Thoracic aorta (tissue), 2 donors: ENCODE results near the gene STPG3. TPM values are rescaled to one million over a fixed set of nuclear protein-coding genes. Genes with fewer than 3 reads are reported as not detected.

Experiments
- ATAC-seq: fragments of 150-250 bp; one replicate; pipeline ENCODE4 v1.8.0; 2017; ENCODE audit warnings: low read depth; ENCODE audit not compliant: insufficient number of reproducible peaks, low FRiP score
- DNase-seq: peaks from one replicate; pipeline ENCODE4 v3.0.0-alpha.2; 2020; ENCODE audit warnings: low spot score
- H3K27ac ChIP-seq, 2 donors: fragments of 200-600 bp; sonication (generic); 1 replicate in 1 of 2; 2 replicates in 1 of 2; pipeline ENCODE4 v1.5.1; 2016; ENCODE audit warnings: mild to moderate bottlenecking in 2 of 2, moderate library complexity in 2 of 2
- H3K27me3 ChIP-seq: fragments of 200-600 bp; sonication (generic); replicated peaks from 2 replicates; pipeline ENCODE4 v1.6.0; 2016; ENCODE audit warnings: mild to moderate bottlenecking; ENCODE audit not compliant: insufficient read depth
- H3K36me3 ChIP-seq: fragments of 200-600 bp; sonication (generic); one replicate; pipeline ENCODE4 v1.5.1; 2016
- H3K4me1 ChIP-seq, 2 donors: fragments of 200-600 bp; sonication (generic); 1 replicate in 1 of 2; 2 replicates in 1 of 2; pipeline versions ENCODE4 v1.5.1 to v1.6.0; 2016; ENCODE audit warnings: low read depth in 2 of 2, mild to moderate bottlenecking in 1 of 2; ENCODE audit not compliant: control insufficient read depth in 1 of 2
- H3K4me3 ChIP-seq: fragments of 200-600 bp; sonication (generic); 2 replicates; pipeline ENCODE4 v1.5.1; 2016; ENCODE audit warnings: mild to moderate bottlenecking
- H3K9me3 ChIP-seq: fragments of 200-600 bp; sonication (generic); 2 replicates; pipeline ENCODE4 v1.5.1; 2016
- total RNA-seq, 2 donors: library from RNA; depleted of rRNA; stranded (reverse); fragments of >200 nt; gene quantifications; one replicate each; pipeline versions ENCODE4 v1.1.0 to v1.2.3, GENCODE V29; 2016
- TF ChIP-seq, protein P1 (sequence below): fragments of 200-600 bp; sonication (generic); IDR thresholded peaks from one replicate; pipeline ENCODE4 v1.5.1; 2019; ENCODE audit warnings: antibody characterized with exemption

Gene STPG3
- total RNA-seq: not detected

DNA sequence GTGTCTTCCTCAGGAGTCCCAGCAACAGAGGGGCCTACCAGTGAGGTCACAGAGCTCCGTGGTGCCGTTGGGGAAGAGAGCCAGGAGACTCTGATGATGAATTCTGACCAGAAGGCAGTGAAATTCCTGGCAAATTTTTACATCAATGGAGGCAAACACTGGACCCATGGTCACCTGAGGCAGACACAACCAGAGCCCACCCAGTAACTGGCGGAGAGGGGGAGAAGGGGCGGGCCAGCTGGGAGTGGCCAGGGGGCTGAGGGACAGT is at the start of gene STPG3:
STPG3 (plus strand) TSS at position 93 of the 268 bp plus-strand sequence; CDS start at position 94, 1 bp downstream.
- TF ChIP-seq, protein P1, sequence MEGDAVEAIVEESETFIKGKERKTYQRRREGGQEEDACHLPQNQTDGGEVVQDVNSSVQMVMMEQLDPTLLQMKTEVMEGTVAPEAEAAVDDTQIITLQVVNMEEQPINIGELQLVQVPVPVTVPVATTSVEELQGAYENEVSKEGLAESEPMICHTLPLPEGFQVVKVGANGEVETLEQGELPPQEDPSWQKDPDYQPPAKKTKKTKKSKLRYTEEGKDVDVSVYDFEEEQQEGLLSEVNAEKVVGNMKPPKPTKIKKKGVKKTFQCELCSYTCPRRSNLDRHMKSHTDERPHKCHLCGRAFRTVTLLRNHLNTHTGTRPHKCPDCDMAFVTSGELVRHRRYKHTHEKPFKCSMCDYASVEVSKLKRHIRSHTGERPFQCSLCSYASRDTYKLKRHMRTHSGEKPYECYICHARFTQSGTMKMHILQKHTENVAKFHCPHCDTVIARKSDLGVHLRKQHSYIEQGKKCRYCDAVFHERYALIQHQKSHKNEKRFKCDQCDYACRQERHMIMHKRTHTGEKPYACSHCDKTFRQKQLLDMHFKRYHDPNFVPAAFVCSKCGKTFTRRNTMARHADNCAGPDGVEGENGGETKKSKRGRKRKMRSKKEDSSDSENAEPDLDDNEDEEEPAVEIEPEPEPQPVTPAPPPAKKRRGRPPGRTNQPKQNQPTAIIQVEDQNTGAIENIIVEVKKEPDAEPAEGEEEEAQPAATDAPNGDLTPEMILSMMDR: no peak
- H3K9me3 ChIP-seq: no peaks in the 10 kb centered on the region
- no peaks in the 10 kb centered on the region for H3K36me3 ChIP-seq
- H3K4me3 ChIP-seq: no peak within 1 kb of the TSS
- no peaks in the 10 kb centered on the region for H3K27me3 ChIP-seq
- ATAC-seq (no peak), DNase-seq (no peak)
- no peak within 1 kb of the TSS for H3K27ac ChIP-seq
- H3K4me1 ChIP-seq: peaks cover 9 to 16% of the 10 kb centered on the region in 2 donors

DNA sequence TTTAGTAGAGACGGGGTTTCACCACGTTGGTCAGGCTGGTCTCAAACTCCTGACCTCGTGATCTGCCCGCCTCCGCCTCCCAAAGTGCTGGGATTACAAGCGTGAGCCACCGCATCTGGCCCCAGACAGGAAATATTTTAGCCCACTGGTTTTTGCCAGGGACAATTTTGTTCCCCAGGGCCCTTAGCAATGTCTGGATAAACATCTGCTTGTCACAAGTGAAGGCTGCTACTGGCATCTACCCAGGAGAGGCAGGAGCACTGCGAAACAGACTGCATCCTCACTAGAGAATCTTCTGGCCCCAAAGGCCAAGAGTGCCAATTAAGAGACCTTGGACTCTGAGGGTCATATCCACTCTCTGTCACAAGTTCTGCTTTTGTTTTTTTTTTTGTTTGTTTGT is 48.1 kb upstream of the STPG3 start:
- DNase-seq: no peak
- Histone ChIP-seq H3K9me3 (no peaks in the 10 kb centered on the region), H3K4me1 (peaks cover 40 to 71% of the 10 kb centered on the region in 2 donors), H3K27me3 (no peaks in the 10 kb centered on the region), H3K4me3 (no peak overlapping the region), H3K27ac (no peak overlapping the region), H3K36me3 (no peaks in the 10 kb centered on the region)
- ATAC-seq: no peak
- TF ChIP-seq, protein P1: no peak

DNA sequence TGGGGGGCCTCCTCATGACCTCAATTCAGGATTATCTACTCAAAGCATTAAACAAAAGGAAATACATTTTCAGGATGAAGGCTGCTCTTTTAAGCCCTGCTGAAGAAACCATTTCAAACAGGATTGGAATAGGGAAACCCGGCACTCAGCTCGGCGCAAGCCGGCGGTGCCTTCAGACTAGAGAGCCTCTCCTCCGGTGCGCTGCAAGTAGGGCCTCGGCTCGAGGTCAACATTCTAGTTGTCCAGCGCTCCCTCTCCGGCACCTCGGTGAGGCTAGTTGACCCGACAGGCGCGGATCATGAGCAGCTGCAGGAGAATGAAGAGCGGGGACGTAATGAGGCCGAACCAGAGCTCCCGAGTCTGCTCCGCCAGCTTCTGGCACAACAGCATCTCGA is 46.4 kb upstream of the STPG3 start:
- Histone ChIP-seq H3K36me3 (no peaks in the 10 kb centered on the region), H3K9me3 (no peaks in the 10 kb centered on the region), H3K4me3 (peak overlapping the region; percentile 99), H3K27me3 (no peaks in the 10 kb centered on the region), H3K27ac (peak overlapping the region; percentile 72 to 81), H3K4me1 (peaks cover 30 to 54% of the 10 kb centered on the region in 2 donors)
- DNase-seq (no peak), ATAC-seq (no peak)
- TF ChIP-seq, protein P1: no peak

DNA sequence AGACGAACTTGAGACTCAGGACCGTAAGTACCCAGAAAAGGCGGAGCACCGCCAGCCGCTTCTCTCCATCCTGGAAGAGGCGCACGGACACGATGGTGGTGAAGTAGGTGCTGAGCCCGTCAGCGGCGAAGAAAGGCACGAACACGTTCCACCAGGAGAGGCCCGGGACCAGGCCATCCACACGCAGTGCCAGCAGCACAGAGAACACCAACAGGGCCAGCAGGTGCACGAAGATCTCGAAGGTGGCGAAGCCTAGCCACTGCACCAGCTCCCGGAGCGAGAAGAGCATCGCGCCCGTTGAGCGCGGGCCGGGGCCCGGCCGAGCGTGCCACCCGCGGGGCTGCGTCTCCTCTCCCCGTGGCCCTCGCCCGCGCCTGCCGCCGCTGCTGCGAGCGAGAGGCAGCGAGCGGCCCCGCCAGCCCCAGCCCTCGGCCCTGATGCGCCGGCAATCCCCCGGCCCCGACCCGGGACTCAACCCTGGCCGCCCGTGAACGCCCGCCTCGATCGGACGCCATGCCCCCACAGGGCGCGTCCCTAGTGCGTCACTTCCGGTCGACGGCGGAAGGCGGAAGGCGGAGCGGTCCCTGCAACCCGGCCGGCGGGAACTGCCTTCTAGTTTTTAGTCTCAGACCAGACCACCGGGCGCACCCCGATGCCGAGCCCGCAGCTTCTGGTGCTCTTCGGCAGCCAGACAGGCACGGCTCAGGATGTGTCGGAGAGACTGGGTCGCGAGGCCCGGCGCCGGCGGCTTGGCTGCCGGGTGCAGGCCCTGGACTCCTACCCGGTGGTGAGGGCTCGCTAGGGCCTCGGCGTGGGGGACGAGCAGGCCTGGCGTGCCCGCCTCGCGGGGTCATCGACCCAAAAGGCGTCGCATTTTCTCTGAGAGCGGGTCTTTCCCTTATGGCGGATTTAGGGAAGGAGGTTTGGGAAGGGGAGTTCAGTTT is 45.7 kb upstream of the STPG3 start, which contains the start of the genes NDOR1 and TMEM203:
NDOR1 (plus strand) TSS at position 575 of the 944 bp plus-strand sequence; CDS start at position 653, 78 bp downstream.
TMEM203 (minus strand) TSS at position 523 of the 944 bp plus-strand sequence; CDS start at position 289, 234 bp downstream.
- Histone ChIP-seq H3K4me3 (peak within 1 kb of the TSS; percentile 99), H3K36me3 (no peaks in the 10 kb centered on the region), H3K27me3 (no peaks in the 10 kb centered on the region), H3K27ac (peak within 1 kb of the TSS; percentile 72 to 81), H3K4me1 (peaks cover 29 to 52% of the 10 kb centered on the region in 2 donors), H3K9me3 (no peaks in the 10 kb centered on the region)
- ATAC-seq: peak; percentile 11
- peak; percentile 55 for DNase-seq
- TF ChIP-seq, protein P1: no peak

DNA sequence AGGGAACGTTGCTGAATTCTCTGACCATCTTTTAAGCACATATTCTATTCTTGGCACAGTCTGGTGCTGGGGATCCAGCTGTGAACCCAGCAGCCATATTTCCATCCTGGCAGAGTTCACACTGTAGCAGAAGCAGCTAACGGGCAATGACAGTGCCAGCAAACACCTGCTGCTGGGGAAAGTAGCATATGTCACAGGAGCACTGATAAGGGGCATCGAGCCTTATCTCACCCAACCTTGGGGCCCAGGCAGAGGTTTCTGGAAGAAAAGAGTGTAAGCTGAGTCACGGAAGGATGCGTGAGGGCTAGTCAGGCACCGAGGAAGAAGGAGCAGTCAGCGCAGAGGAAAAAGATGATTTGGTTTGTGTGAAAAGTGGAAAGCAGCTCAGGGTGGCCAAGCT is 44.5 kb upstream of the STPG3 start:
- Histone ChIP-seq H3K4me3 (peak overlapping the region; percentile 99), H3K4me1 (peaks cover 24 to 46% of the 10 kb centered on the region in 2 donors)
- no peak for ATAC-seq

More for the DNA sequence above, 44.5 kb upstream of the STPG3 start:
- H3K36me3 ChIP-seq: no peaks in the 10 kb centered on the region
- H3K27me3 ChIP-seq: no peaks in the 10 kb centered on the region
- TF ChIP-seq, protein P1: no peak
- H3K27ac ChIP-seq: no peak overlapping the region
- H3K9me3 ChIP-seq: no peaks in the 10 kb centered on the region
- no peak for DNase-seq
